A549 (cell line): Measurements from ENCODE around the gene ZBTB4. TPM values are rescaled to one million over a fixed set of nuclear protein-coding genes. Genes with fewer than 3 reads are reported as not detected.
A peak's percentile ranks its signal among the peaks of the same experiment; 100 is the strongest.

Experiments
- ATAC-seq, 2 experiments: fragments of 200-7000 bp in 1 of 2; fragments of >200 bp in 1 of 2; cut with Nextera tagmentation in 1 of 2; cut with Tn5 transposase in 1 of 2; 3 replicates each; pipeline versions ENCODE4 v1.8.0 to v1.9.1; 2018 to 2020; ENCODE audit warnings: mild to moderate bottlenecking in 1 of 2, moderate library complexity in 1 of 2
- CTCF ChIA-PET: fragments of 300-600 bp; sonication (Branson Sonifier 250); formaldehyde crosslinking; extraction: SDS; loops from one replicate; lab custom pipeline; 2021; ENCODE audit warnings: antibody characterized with exemption, inconsistent platforms; lab: Yijun Ruan, JAX
- POLR2A ChIA-PET: fragments of 350-600 bp; formaldehyde crosslinking; extraction: SDS; loops from one replicate; lab custom pipeline; 2021; ENCODE audit warnings: antibody characterized with exemption, inconsistent platforms; lab: Yijun Ruan, JAX
- DNase-seq, 2 experiments: peaks; one replicate each; pipeline versions ENCODE4 v3.0.0 to v3.0.0-alpha.2; 2011 to 2016; ENCODE audit warnings: low read depth in 1 of 2, low spot score in 1 of 2
- FAIRE-seq: peaks from 2 replicates; lab custom pipeline; 2011; peaks lifted over from hg19 to GRCh38; lab: Jason Lieb, UNC
- H3K27ac ChIP-seq, 2 experiments: fragments of >200 bp; sonication (Bioruptor Twin); formaldehyde crosslinking; 3 replicates each; pipeline ENCODE4 v1.5.1; 2016 to 2017
- H3K4me1 ChIP-seq: fragments of >200 bp; sonication (Bioruptor Twin); formaldehyde crosslinking; 3 replicates; pipeline ENCODE4 v1.6.1; 2016
- H3K4me2 ChIP-seq: fragments of >200 bp; sonication (Bioruptor Twin); formaldehyde crosslinking; 3 replicates; pipeline ENCODE4 v1.6.1; 2016
- H3K4me3 ChIP-seq: fragments of >200 bp; sonication (Bioruptor Twin); formaldehyde crosslinking; 3 replicates; pipeline ENCODE4 v1.5.1; 2016
- H3K9me3 ChIP-seq: fragments of >200 bp; sonication (Bioruptor Twin); formaldehyde crosslinking; 3 replicates; pipeline ENCODE4 v1.6.1; 2016
- BHLHE40 ChIP-seq: IDR thresholded peaks from 2 replicates; pipeline ENCODE4 v1.6.1; 2012; ENCODE audit warnings: low read depth, low read length, inconsistent platforms
- CBX8 ChIP-seq: fragments of 200-600 bp; sonication (generic); IDR thresholded peaks from 2 replicates; pipeline ENCODE4 v1.6.1; 2016
- CEBPB ChIP-seq, 2 experiments: fragments of >200 bp in 1 of 2; sonication (Bioruptor Twin) in 1 of 2; formaldehyde crosslinking in 1 of 2; IDR thresholded peaks; 2 replicates each; pipeline ENCODE4 v1.6.1; 2012 to 2016
- CHD4 ChIP-seq: fragments of 200-600 bp; sonication (generic); IDR thresholded peaks from 2 replicates; pipeline ENCODE4 v1.6.1; 2016; ENCODE audit warnings: antibody characterized with exemption, mild to moderate bottlenecking, borderline replicate concordance
- ESRRA ChIP-seq: fragments of 150-350 bp; IDR thresholded peaks from 2 replicates; pipeline ENCODE4 v1.6.1; 2014; ENCODE audit warnings: mild to moderate bottlenecking, low read length, borderline replicate concordance
- FOSL2 ChIP-seq, 2 experiments: fragments of 450-650 bp in 1 of 2; fragments of >200 bp in 1 of 2; sonication (Bioruptor Twin) in 1 of 2; formaldehyde crosslinking; IDR thresholded peaks; 2 replicates each; pipeline versions ENCODE4 v1.5.0 to v1.6.1; 2016 to 2020; ENCODE audit warnings: mild to moderate bottlenecking in 1 of 2, moderate library complexity in 1 of 2
- HDAC2 ChIP-seq: fragments of 200-600 bp; sonication (generic); IDR thresholded peaks from 2 replicates; pipeline ENCODE4 v1.6.1; 2016
- JUN ChIP-seq, 2 experiments: fragments of >200 bp; sonication (Bioruptor Twin); formaldehyde crosslinking; IDR thresholded peaks; 2 replicates in 1 of 2; 3 replicates in 1 of 2; pipeline ENCODE4 v1.6.1; 2016 to 2017
- KDM1A ChIP-seq: fragments of 200-600 bp; sonication (generic); IDR thresholded peaks from 2 replicates; pipeline ENCODE4 v1.6.1; 2016; ENCODE audit warnings: low read depth, mild to moderate bottlenecking
- MAFK ChIP-seq: fragments of 450-650 bp; IDR thresholded peaks from 2 replicates; pipeline ENCODE4 v1.6.1; 2014; ENCODE audit not compliant: partially characterized antibody
- POLR2A ChIP-seq: IDR thresholded peaks from 2 replicates; pipeline ENCODE4 v1.6.1; 2012; ENCODE audit warnings: mild to moderate bottlenecking, low read length
- RAD21 ChIP-seq, 2 experiments: fragments of >200 bp in 1 of 2; sonication (Bioruptor Twin) in 1 of 2; formaldehyde crosslinking in 1 of 2; IDR thresholded peaks in 1 of 2; conservative IDR thresholded peaks in 1 of 2; 2 replicates in 1 of 2; 3 replicates in 1 of 2; pipeline ENCODE4 v1.6.1; 2012 to 2018; ENCODE audit warnings: inconsistent platforms in 1 of 2
- RFX5 ChIP-seq: fragments of 450-650 bp; IDR thresholded peaks from 2 replicates; pipeline ENCODE4 v1.7.1; 2014; ENCODE audit warnings: antibody characterized with exemption, mild to moderate bottlenecking, moderate library complexity
- RNF2 ChIP-seq: fragments of 200-600 bp; sonication (generic); IDR thresholded peaks from 2 replicates; pipeline ENCODE4 v1.6.1; 2016; ENCODE audit warnings: low read depth, mild to moderate bottlenecking, antibody characterized with exemption, moderate library complexity, borderline replicate concordance
- SMC3 ChIP-seq: fragments of >200 bp; sonication (Bioruptor Twin); formaldehyde crosslinking; IDR thresholded peaks from 3 replicates; pipeline ENCODE4 v1.6.1; 2018; ENCODE audit warnings: inconsistent platforms
- TFCP2L1 ChIP-seq: fragments of 250-450 bp; sonication (Bioruptor Pico); IDR thresholded peaks from 2 replicates; pipeline ENCODE4 v1.5.0; 2021; ENCODE audit warnings: mild to moderate bottlenecking
- WGBS: methylation state at CpG from one replicate; pipeline ENCODE4 v1.1.6; 2017; ENCODE audit errors: missing lambda C conversion rate; 5-methylcytosine and 5-hydroxymethylcytosine counted together
- polyA plus RNA-seq, 4 experiments: library from polyadenylated mRNA; depleted of rRNA in 3 of 4; stranded (reverse); fragments of >200 nt; fragmentation: RNase III in 1 of 4; extraction: RNeasy Plus Mini Kit Qiagen cat#74134 plus additional on column Dnase treatment in 1 of 4; gene quantifications; 2 replicates in 3 of 4; 3 replicates in 1 of 4; pipeline ENCODE4 v1.2.3, GENCODE V29; 2011 to 2017
- TF ChIP-seq, protein P1 (sequence below): IDR thresholded peaks from 2 replicates; pipeline ENCODE4 v1.6.1; 2012
- TF ChIP-seq, protein P2 (sequence below): IDR thresholded peaks from 2 replicates; pipeline ENCODE4 v1.6.1; 2012; ENCODE audit warnings: low read depth, borderline replicate concordance

The ZBTB4 gene
- polyA plus RNA-seq, 2 of the 4 experiments (the other 2 are of a cell fraction): 14.4 to 28.2 TPM

- H3K4me2 ChIP-seq: peak overlapping the region; percentile 98
- ATAC-seq: no peak
- ChIA-PET POLR2A (interaction anchor here (0.6 kb wide), 2 partner anchors 19 to 43 kb away, joined by 3 to 5 read pairs; partner anchors contain the start of gene SPEM1), CTCF (interaction anchor here (0.6 to 17.0 kb wide), 12 partner anchors 13 to 177 kb away, joined by 3 to 342 read pairs (median 15); partner anchors contain the start of genes CHRNB1, KCTD11, SENP3 and SLC35G6)
- TF ChIP-seq RFX5: no peak
- no peak for TF ChIP-seq RAD21 (conservative IDR thresholded peaks at IDR 0.05 in 1 of 2, IDR thresholded peaks at IDR 0.05 in 1 of 2)
- TF ChIP-seq CHD4: no peak
- no peak for TF ChIP-seq ESRRA
- TF ChIP-seq POLR2A: no peak
- TF ChIP-seq JUN (IDR thresholded peaks at IDR 0.05): no peak
- no peak for TF ChIP-seq FOSL2 (IDR thresholded peaks at IDR 0.05)
- TF ChIP-seq FOSL2 (CRISPR knock-in tag; IDR thresholded peaks at IDR 0.05): no peak
- no peak for TF ChIP-seq CEBPB (IDR thresholded peaks at IDR 0.05)
- TF ChIP-seq RNF2: no peak
- TF ChIP-seq HDAC2: no peak
- TF ChIP-seq CBX8: no peak
- TF ChIP-seq, protein P1, sequence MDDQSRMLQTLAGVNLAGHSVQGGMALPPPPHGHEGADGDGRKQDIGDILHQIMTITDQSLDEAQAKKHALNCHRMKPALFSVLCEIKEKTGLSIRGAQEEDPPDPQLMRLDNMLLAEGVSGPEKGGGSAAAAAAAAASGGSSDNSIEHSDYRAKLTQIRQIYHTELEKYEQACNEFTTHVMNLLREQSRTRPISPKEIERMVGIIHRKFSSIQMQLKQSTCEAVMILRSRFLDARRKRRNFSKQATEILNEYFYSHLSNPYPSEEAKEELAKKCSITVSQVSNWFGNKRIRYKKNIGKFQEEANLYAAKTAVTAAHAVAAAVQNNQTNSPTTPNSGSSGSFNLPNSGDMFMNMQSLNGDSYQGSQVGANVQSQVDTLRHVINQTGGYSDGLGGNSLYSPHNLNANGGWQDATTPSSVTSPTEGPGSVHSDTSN: no peak
- no peak for TF ChIP-seq BHLHE40
- TF ChIP-seq KDM1A: no peak
- 77% methylated on average over 11 of the region's 11 CpGs for WGBS
- peak overlapping the region in 1 of 2 experiments; percentile 85; a peak in 3 of 6 replicates for H3K27ac ChIP-seq
- H3K9me3 ChIP-seq: no peaks in the 10 kb centered on the region
- H3K4me3 ChIP-seq: peak overlapping the region; percentile 52
- FAIRE-seq: no peak
- no peak for DNase-seq
- peaks cover 32% of the 10 kb centered on the region for H3K4me1 ChIP-seq
Measured at GRCh38 chr17:7438656-7439460, 40.6 kb downstream of the ZBTB4 start.

DNA sequence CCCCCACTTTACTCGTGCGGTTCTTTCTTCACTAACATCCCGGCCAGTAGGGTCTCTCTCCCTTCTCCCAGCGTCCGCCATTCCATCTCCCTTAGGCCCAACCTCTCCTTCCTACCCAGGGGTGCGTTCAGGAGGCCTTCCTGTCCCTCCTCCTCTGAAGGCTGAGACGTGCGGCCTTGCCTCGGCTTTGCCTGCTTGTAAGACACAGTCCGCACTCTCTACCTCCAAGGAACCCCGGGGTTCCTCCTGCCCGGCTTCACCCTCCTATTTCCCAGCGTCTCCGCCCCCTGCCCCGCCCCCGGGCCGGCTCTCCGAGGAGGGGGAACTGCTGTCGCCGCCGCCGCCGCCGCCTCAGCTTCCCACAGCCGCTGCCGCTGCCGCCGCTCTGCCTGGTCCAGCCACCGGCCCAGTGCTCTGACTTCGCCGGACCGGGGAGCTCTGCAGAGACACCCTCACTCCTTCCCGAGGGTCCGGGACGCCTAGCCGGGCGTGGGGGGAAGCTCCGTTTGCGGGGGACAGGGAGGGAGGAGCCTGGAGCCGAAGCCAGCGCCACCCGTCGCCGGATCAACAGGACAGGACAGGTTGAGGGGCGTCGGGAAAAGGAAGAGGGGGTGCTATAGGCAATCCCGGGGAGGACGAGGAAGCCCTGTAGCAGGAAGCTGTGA, 41.3 kb downstream of the ZBTB4 start:
- 85% methylated on average over 45 of the region's 48 CpGs for WGBS
- TF ChIP-seq, protein P2, sequence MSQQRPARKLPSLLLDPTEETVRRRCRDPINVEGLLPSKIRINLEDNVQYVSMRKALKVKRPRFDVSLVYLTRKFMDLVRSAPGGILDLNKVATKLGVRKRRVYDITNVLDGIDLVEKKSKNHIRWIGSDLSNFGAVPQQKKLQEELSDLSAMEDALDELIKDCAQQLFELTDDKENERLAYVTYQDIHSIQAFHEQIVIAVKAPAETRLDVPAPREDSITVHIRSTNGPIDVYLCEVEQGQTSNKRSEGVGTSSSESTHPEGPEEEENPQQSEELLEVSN: no peak
- no peak for TF ChIP-seq TFCP2L1
- TF ChIP-seq, all 56 proteins: peak for 0
- Histone ChIP-seq H3K4me3 (no peak overlapping the region), H3K27ac (no peak overlapping the region), H3K9me3 (no peaks in the 10 kb centered on the region), H3K4me2 (no peak overlapping the region), H3K4me1 (peaks cover 31% of the 10 kb centered on the region)
- CTCF ChIA-PET: interaction anchor here (0.6 to 17.0 kb wide), 22 partner anchors 12 to 177 kb away, joined by 3 to 342 read pairs (median 14); partner anchors contain the start of genes CHRNB1, KCTD11, PLSCR3 and SENP3
- ATAC-seq (no peak), FAIRE-seq (no peak), DNase-seq (no peak)
- POLR2A ChIA-PET: no interaction called here

DNA sequence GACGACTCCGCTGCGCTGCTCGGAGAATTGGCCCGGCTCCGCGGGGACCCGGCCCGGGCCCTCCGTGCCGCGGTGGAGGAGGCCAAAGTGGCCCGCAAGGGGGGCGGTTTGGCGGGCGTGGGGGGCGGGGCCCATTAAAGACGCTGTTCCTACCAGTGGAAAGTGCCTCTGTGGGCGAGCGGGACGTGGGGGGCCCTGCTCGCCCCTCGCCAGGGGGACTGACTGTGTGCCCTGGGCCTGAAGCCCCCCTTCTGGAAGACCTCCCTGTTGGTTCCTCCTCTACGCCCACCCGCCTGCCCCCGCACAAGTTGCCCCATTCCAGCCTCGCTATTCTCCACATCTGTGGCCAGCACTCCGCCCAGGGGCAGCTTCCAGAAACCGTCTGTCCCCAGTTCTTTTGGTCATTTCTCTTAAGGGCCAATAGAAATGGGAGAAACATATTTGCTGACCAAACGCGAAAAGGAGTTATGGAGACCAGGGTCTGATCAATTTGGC, 42.0 kb downstream of the ZBTB4 start:
- no peak for FAIRE-seq
- Histone ChIP-seq H3K4me2 (peak overlapping the region; percentile 86), H3K27ac (peak overlapping the region in 1 of 2 experiments; percentile 71; a peak in 3 of 6 replicates), H3K4me3 (peak overlapping the region; percentile 55; the same call in 2 of the 3 replicates), H3K4me1 (peaks cover 31% of the 10 kb centered on the region), H3K9me3 (no peaks in the 10 kb centered on the region)
- WGBS: 51% methylated on average over 27 of the region's 31 CpGs
- TF ChIP-seq RNF2: peak; percentile 88; the same call in 1 of the 2 replicates
- TF ChIP-seq CHD4: no peak
- TF ChIP-seq MAFK: peak; percentile 2
- no peak for TF ChIP-seq SMC3
- DNase-seq: no peak
- ChIA-PET POLR2A (interaction anchor here (0.6 to 3.0 kb wide), 12 partner anchors 17 to 250 kb away, joined by 3 to 31 read pairs (median 4); partner anchors contain the start of genes PLSCR3, POLR2A, SLC35G6 and TMEM256), CTCF (interaction anchor here (0.6 to 17.0 kb wide), 59 partner anchors 12 to 301 kb away, joined by 3 to 342 read pairs (median 7); partner anchors contain the start of genes CHRNB1, KCTD11, NLGN2 and PLSCR3)
- ATAC-seq: no peak
